Psoas muscle (tissue), 8 donors: ENCODE results near the gene SET. TPM values are rescaled to one million over a fixed set of nuclear protein-coding genes. Genes with fewer than 3 reads are reported as not detected.

Experiments used
- ATAC-seq, 4 donors: fragments of 200-7000 bp; cut with Tn5 transposase; one replicate each; pipeline ENCODE4 v1.9.1; 2020; ENCODE audit warnings: moderate library complexity in 3 of 4, mild to moderate bottlenecking in 2 of 4
- DNase-seq, 2 donors: peaks; one replicate each; pipeline ENCODE4 v3.0.0-alpha.2; 2020
- H3K27ac ChIP-seq: fragments of 200-600 bp; one replicate; pipeline ENCODE4 v1.8.0; 2022
- H3K27me3 ChIP-seq, 3 donors: fragments of 200-600 bp in 1 of 3; one replicate each; pipeline versions ENCODE4 v1.6.1 to v1.8.0; 2013 to 2022; ENCODE audit warnings: low read length in 2 of 3, mild to moderate bottlenecking in 2 of 3, moderate library complexity in 1 of 3; ENCODE audit not compliant: insufficient read depth in 3 of 3
- H3K36me3 ChIP-seq, 2 donors: fragments of 200-600 bp in 1 of 2; one replicate each; pipeline versions ENCODE4 v1.6.1 to v1.8.0; 2013 to 2022; ENCODE audit warnings: low read depth in 1 of 2, mild to moderate bottlenecking in 1 of 2, moderate library complexity in 1 of 2; ENCODE audit not compliant: insufficient read depth in 1 of 2
- H3K4me1 ChIP-seq: fragments of 200-600 bp; one replicate; pipeline ENCODE4 v1.8.0; 2022
- H3K4me3 ChIP-seq: fragments of 200-600 bp; one replicate; pipeline ENCODE4 v1.8.0; 2022; ENCODE audit warnings: mild to moderate bottlenecking
- H3K9me3 ChIP-seq: fragments of 200-600 bp; one replicate; pipeline ENCODE4 v1.8.0; 2022
- CTCF ChIP-seq: fragments of 200-600 bp; IDR thresholded peaks from one replicate; pipeline ENCODE4 v1.8.0; 2022; ENCODE audit warnings: antibody characterized with exemption
- WGBS, 3 donors: extraction: QIAGEN DNeasy Blood & Tissue Kit; methylation state at CpG; one replicate each; pipeline versions ENCODE4 v1.1.6 to v1.1.7; 2013; 5-methylcytosine and 5-hydroxymethylcytosine counted together
- intact Hi-C, 2 donors: fragments of 100-400 bp; cut with DNase I; formaldehyde crosslinking; loops; one replicate each; pipeline versions ENCODE4 v1.11.0 to v1.14.2; 2022
- polyA plus RNA-seq, 3 donors: library from polyadenylated mRNA; stranded (reverse); fragments of 200-250 nt; gene quantifications; one replicate each; pipeline ENCODE4 v1.2.3, GENCODE V29; 2013
- total RNA-seq, 4 donors: library from RNA; stranded (reverse); fragmentation: NEBNext Ultra II Directional in 2 of 4; extraction: Animal tissue kit (Norgen Biotek cat#: 25700) in 2 of 4; gene quantifications; one replicate each; pipeline versions ENCODE4 v1.2.1 to v1.2.4, GENCODE V29; 2021 to 2023
- donor health status: healthy with polysubstance abuse.
- donor health status: DM: no; HTN: no; CAD: no; lungs with moderate emphysema.
- donor health status: Bipolar disorder and iron deficiency.
- donor health status: healthy.
- donor health status: DM: yes; HTN: yes; CAD: no.
- donor health status: DM: no; HTN: no; CAD: no.
- donor health status: DM: no; HTN: no; CAD: no.
- donor health status: DM: yes; HTN: yes; CAD: no.

SET gene
- total and polyA plus RNA-seq, 7 donors, result 141 to 283 (median 228) TPM

- Histone ChIP-seq H3K27ac (no peak overlapping the region), H3K4me1 (no peaks in the 10 kb centered on the region), H3K27me3 (no peaks in the 10 kb centered on the region), H3K36me3 (no peaks in the 10 kb centered on the region), H3K9me3 (no peaks in the 10 kb centered on the region), H3K4me3 (no peak overlapping the region)
- no peak for DNase-seq
- 95 to 96% (median 96%) methylated on average over 8 of the region's 8 CpGs for WGBS, 3 donors
- ATAC-seq, result no peak
- no peak for TF ChIP-seq CTCF
- intact Hi-C loops, result no loop called here
Measured at GRCh38 chr9:128707446-128707845, 18.4 kb downstream of the SET start.

- Histone ChIP-seq H3K36me3 (no peaks in the 10 kb centered on the region), H3K4me1 (no peaks in the 10 kb centered on the region), H3K27ac (no peak overlapping the region), H3K9me3 (no peaks in the 10 kb centered on the region), H3K27me3 (no peaks in the 10 kb centered on the region), H3K4me3 (no peak overlapping the region)
- WGBS, 3 donors, result 87 to 94% (median 88%) methylated on average over 25 to 26 of the region's 26 CpGs
- TF ChIP-seq CTCF, result no peak
- ATAC-seq (peak in 1 of 4 donors; percentile 25), DNase-seq (peak; percentile 8 to 44)
- intact Hi-C loops, result no loop called here
Measured at GRCh38 chr9:128712451-128713410, 23.7 kb downstream of the SET start.

- Histone ChIP-seq H3K27me3 (no peaks in the 10 kb centered on the region), H3K4me1 (no peaks in the 10 kb centered on the region), H3K27ac (no peak overlapping the region), H3K4me3 (no peak overlapping the region), H3K36me3 (no peaks in the 10 kb centered on the region), H3K9me3 (no peaks in the 10 kb centered on the region)
- peak; percentile 12 to 27 for DNase-seq
- TF ChIP-seq CTCF, result no peak
- WGBS, 3 donors, result 95 to 99% (median 96%) methylated on average over 13 of the region's 13 CpGs
- intact Hi-C loops, result no loop called here
- no peak for ATAC-seq
Measured at GRCh38 chr9:128713411-128713780, 24.4 kb downstream of the SET start.

- no peaks in the 10 kb centered on the region for H3K4me1 ChIP-seq
- intact Hi-C loops, result no loop called here
- ATAC-seq (no peak), DNase-seq (peak; percentile 7 to 31)
- 94 to 96% (median 95%) methylated on average over 16 to 19 of the region's 19 CpGs for WGBS, 3 donors
- no peaks in the 10 kb centered on the region for H3K9me3 ChIP-seq
- no peaks in the 10 kb centered on the region for H3K27me3 ChIP-seq
- no peak overlapping the region for H3K4me3 ChIP-seq
- no peak overlapping the region for H3K27ac ChIP-seq
- TF ChIP-seq CTCF, result no peak
- no peaks in the 10 kb centered on the region for H3K36me3 ChIP-seq
Measured at GRCh38 chr9:128713941-128714573, 25.0 kb downstream of the SET start.
